HFF-Myc (cell line): ENCODE results near the gene OR2H1.
"Not testable (repeated sequence)": the region's sequence is repeated elsewhere in the genome, so short reads cannot be mapped to it uniquely, and the experiment has no call there.

ENCODE experiments used
- DNase-seq: peaks from one replicate; pipeline ENCODE4 v3.0.0-alpha.2; 2011; ENCODE audit warnings: low read depth; ENCODE audit errors: extremely low read depth
- H3K4me3 ChIP-seq: replicated peaks from 2 replicates; pipeline ENCODE4 v1.5.1; 2011; ENCODE audit warnings: low read depth, mild to moderate bottlenecking, control low read depth, low read length
- CTCF ChIP-seq: IDR thresholded peaks from 2 replicates; pipeline ENCODE4 v1.5.1; 2012; ENCODE audit warnings: mild to moderate bottlenecking, low read depth, low read length, control low read depth; ENCODE audit errors: missing control alignments

The OR2H1 gene

DNA sequence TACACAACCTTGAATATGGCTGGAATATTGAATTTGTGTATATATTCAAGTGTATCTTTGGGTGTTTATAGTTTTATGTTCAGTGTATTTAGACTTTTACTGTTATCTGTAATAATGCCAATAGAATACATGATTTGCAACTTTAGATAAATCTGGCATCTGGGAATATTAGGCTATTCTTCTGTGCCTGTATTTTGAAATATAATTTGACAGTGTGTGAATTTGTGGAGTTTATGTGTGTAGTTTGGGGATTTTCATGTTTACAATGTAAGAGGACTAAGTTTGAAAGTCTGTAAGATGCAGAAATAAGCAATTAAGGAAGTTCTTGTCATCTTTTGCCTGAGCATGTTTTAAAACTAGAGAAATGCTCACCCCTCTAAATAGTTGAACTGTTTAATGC is 17.9 kb upstream of the OR2H1 start, which contains the start of gene OR10C1:
Gene OR10C1, plus strand, starts transcription at position 301 of the 400 bp plus-strand sequence. CDS start 710 bp downstream, outside the sequence.
- no peak within 1 kb of the TSS for H3K4me3 ChIP-seq
- no peak for DNase-seq
- no peak for TF ChIP-seq CTCF

DNA sequence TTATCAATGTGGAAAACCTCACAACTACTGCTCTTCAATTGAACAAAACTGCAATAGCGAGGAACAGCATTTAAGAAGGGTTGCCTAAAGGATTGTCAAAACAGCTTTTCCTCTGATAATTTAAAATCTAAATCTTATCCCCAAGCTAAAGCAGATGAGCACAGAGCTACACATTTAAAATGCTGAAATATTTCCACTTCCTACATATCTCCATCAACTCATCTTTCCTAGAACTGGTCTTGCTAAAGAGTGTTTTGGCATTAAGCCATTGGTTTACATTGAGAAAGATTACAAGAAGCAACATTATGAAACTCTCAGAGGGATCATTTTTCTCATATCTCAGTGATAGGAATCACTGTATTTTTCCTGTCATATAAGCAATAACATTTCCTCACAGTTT is 14.2 kb upstream of the OR2H1 start:
- DNase-seq = no peak

GRCh38 chr6:29444031-29444430 is 12.9 kb upstream of the OR2H1 start:
- H3K4me3 ChIP-seq, DNase-seq: not testable (repeated sequence)

More for the DNA sequence above, 14.2 kb upstream of the OR2H1 start:
- no peak for TF ChIP-seq CTCF
- no peak overlapping the region for H3K4me3 ChIP-seq

DNA sequence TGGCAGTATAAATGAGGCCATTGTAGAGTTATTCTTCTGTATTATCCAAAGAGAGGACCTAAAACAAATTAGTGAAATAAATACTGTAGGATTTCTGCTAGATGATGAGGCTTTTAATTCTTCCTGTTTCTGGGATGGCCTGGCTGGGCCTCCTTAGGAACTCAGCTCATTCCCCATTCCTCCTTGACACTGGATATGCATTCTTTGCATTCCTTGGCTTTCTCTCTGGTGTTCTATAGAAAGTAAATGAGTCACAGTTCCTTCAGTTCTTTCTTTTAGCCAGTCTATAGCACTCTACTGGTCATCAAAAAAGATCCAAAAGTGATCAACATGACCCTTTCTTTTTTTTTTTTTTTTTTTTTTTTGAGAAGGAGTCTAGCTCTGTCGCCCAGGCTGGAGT is 9.3 kb upstream of the OR2H1 start:
- DNase-seq = no peak
- no peak overlapping the region for H3K4me3 ChIP-seq
- no peak for TF ChIP-seq CTCF

DNA sequence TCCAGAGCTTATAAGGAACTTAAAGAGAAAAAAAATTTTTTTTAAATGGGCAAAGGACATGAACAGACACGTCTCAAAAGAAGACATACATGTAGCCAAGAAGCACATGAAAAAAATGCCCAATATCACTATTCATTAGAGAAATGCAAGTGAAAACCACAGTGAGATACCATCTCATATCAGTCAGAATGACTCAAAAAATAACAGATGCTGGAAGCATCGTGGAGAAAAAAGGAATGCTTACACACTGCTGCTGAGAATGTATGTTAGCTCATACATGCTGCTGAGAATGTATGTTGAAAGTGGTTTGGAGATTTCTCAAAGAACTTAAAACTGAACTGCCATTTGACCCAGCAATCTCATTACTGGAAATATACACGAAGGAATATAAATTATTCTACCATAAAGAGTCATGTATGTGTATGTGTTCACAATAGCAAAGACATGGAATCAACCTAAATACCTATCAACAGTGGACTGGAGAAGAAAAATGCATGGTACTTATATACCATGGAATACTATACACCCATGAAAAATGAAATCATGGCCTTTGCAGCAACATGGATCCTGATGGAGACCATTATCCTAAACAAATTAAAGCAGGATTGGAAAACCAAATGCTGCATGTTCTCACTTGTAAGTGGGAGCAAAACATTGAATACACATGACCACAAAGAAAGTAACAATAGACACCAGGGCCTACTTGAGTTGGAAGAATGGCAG is 5.3 kb upstream of the OR2H1 start:
- no peak for DNase-seq
- TF ChIP-seq CTCF = no peak
- no peak overlapping the region for H3K4me3 ChIP-seq

DNA sequence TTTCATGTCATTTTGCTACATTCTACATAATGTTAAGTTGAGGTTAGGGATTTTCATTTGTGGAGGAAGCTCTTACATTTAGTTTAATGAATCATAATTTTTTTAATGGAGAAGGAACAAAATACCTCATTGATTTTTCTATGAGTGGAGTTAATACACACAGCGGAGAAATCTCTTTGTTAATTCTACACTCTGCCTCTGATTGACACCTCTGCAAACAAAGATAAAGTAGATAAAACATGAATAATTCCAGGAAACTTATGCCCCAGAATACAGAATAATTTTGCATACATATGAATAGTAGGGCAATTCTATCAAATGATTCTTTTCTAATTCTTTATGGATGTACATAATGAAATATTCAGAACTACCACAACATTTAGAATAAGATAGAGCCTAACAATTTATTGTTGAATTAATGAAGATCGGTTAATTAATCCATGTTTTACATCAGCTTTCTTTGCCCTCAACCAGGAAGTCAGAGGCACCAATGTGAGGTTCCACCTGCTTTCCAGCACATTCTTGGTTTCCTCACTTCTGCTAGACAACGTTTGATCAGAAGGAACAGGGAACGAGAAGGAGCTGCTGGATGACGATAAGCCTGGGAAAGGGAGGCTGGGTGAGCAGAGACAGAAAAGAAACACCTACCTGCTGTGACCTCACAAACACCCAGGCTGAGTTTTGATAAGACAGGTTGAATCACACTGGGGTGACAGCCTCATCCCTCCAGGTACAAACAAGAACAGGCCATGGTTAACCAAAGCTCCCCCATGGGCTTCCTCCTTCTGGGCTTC is 4.3 kb downstream of the OR2H1 start:
- TF ChIP-seq CTCF = no peak
- no peak overlapping the region for H3K4me3 ChIP-seq
- no peak for DNase-seq

DNA sequence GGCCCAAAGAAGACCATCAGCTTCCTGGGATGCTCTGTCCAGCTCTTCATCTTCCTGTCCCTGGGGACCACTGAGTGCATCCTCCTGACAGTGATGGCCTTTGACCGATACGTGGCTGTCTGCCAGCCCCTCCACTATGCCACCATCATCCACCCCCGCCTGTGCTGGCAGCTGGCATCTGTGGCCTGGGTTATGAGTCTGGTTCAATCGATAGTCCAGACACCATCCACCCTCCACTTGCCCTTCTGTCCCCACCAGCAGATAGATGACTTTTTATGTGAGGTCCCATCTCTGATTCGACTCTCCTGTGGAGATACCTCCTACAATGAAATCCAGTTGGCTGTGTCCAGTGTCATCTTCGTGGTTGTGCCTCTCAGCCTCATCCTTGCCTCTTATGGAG is 5.1 kb downstream of the OR2H1 start:
- DNase-seq = no peak
- H3K4me3 ChIP-seq = no peak overlapping the region
- no peak for TF ChIP-seq CTCF
